GM19238 (cell line): ENCODE measurements around the gene FARP1.

ENCODE experiments used
- DNase-seq: peaks from one replicate; pipeline ENCODE4 v3.0.0; 2011; ENCODE audit warnings: low spot score; ENCODE audit not compliant: insufficient read length

The FARP1 gene

DNA sequence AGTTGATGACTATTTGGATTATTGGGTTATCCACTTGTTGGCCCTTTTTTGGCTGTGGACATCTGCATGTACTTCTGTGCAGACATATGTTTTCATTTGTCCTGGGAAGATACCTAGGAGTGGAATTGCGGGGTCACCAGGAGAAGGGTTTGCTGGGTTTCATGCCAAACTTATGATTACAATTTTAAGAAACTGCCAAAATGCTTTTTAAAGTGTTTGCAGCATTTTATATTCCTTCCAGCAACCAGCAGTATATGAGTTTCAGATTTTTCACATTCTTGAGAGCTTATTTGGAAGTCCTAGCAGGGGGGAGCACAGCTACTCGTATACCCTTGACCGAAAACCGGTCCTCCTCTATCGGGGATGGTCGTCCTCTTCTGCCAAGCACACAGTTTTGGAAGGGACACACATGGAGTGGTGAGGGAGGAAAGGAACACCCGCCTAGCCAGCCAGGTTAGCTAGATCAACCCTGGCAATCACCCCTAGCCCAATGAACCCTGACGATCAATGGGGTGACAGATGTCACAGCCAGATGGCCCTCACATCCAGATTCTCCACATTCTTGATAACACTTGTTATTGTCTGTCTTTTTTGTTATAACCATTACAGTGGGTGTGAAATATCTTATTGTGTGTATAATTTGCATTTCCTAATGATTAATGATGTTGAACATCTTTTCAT lies 60.9 kb downstream of the FARP1 start:
- no peak for DNase-seq

- no peak for DNase-seq
These were observed 61.7 kb downstream of the FARP1 start for GRCh38 chr13:98204546-98204945.

GRCh38 chr13:98206946-98207345 lies 64.1 kb downstream of the FARP1 start:
- DNase-seq: no peak

- no peak for DNase-seq
These were observed 64.5 kb downstream of the FARP1 start for GRCh38 chr13:98207416-98207815.

DNA sequence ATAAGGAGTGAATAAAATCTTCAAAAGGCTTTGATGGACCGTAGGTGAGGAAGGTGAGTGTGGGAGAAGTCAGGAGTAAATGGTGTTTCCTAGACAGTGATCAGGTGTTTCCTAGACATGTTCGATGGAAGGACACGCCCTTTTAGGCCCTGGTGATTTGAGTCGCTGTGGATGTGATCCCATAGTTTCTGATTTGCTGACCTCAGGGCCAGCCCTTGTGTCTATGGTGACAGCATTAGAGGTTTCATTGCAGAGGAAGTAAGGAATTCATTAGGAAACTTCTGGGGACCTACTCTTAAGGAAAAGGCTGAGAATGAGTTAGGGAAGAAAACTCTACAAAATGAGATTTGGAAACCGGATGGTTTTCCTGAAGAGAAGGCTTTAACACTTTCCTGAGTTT lies 65.7 kb downstream of the FARP1 start:
- no peak for DNase-seq

GRCh38 chr13:98212763-98213162 lies 69.9 kb downstream of the FARP1 start:
- DNase-seq: no peak

DNA sequence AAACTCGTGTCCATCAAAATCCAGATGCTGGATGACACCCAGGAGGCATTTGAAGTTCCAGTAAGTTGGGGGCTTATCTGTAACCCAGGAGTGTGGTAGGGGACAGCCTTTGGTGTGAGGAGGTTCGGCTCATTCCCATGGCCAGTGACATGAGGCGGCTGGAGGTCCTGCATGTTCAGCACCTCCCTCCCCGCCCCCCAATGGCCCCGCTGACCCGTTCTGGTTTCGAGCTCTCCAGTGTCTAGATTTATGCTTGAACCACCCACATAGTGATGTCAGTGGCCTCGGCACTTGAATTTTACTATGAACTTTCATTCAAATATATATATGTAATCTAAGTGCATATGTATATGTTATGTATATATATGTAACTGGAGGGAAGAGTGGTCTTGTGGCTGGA lies 70.5 kb downstream of the FARP1 start:
- DNase-seq: no peak

DNA sequence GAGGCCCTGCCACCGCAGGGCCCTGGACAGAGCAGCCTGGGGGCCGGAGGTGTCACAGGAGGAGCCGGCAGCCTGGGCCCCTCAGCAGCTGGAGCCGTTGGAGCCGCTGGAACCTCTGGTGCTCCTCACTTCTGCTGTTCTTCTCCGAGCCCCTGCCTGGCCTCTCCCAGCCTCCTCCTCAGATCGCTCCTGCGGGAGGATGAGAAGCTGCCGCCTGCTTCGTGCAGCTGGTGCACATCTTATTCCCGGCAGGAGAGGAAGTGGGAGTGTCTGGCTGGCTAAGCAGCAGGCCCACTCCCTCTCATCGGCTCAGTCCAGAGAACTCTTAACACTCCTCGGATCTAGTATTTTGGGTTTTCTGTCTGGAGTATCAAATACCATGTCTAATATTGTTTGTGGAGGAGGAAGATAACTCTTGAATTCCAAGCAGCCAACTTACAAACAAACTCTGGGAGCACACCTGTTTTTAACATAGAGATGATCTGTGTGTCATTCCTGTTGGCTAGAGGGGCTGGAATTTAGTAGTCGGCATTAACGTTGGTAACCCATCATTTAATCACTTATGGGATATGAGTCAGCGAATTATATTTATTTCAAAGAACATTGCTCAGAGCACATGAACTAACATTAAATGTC lies 71.2 kb downstream of the FARP1 start:
- DNase-seq: no peak

GRCh38 chr13:98214707-98215106 lies 71.8 kb downstream of the FARP1 start:
- no peak for DNase-seq

GRCh38 chr13:98215508-98215907 lies 72.6 kb downstream of the FARP1 start:
- no peak for DNase-seq

- DNase-seq: no peak
These were observed 73.3 kb downstream of the FARP1 start for GRCh38 chr13:98216135-98216565.

- no peak for DNase-seq
These were observed 73.9 kb downstream of the FARP1 start for GRCh38 chr13:98216711-98217285.

- DNase-seq: no peak
These were observed 74.7 kb downstream of the FARP1 start for GRCh38 chr13:98217597-98217996.

- DNase-seq: no peak
These were observed 76.8 kb downstream of the FARP1 start for GRCh38 chr13:98219685-98220084.

- DNase-seq: no peak
These were observed 77.4 kb downstream of the FARP1 start for GRCh38 chr13:98220271-98220791.

DNA sequence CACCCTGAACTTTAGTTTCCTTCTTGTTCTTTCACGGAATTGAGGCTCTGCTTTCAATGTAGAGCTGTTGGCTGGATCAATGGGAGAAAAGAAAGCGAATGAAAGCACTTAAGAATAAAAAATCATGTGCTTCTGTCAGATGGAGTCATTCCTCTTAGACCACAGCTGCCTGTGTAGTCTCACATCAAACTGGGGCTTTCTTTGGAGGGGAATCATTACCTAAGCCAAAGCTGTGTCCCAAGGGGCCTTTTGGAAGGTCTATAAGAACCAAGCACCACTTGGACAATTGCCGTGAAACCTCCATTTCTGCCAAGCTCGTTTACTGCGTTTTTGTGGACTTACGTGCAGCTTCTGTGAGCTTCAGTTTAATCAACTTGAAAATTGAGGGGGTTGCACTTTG lies 78.3 kb downstream of the FARP1 start:
- DNase-seq: no peak

DNA sequence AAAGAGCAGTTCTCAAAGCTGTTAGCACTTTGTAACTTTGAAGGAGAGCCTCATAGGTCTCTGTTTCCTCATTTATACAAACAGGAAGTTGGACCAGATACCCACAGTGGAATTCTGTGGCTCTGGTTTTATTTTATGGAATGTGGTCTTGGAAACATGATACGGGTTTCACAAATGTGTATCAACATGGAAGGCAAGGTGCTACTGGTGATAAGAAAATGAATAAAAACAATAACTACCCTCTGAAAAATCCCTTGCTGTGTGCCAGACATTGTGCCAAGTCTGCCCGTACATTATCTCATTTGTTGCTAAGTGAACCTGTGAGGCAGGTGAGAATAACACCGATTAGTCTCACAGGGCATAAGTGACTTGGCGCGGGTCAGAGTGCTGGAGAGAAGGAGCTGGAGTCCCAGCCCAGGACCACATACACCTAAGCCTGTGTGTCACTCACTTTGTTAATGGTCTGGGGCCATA lies 79.2 kb downstream of the FARP1 start:
- no peak for DNase-seq

DNA sequence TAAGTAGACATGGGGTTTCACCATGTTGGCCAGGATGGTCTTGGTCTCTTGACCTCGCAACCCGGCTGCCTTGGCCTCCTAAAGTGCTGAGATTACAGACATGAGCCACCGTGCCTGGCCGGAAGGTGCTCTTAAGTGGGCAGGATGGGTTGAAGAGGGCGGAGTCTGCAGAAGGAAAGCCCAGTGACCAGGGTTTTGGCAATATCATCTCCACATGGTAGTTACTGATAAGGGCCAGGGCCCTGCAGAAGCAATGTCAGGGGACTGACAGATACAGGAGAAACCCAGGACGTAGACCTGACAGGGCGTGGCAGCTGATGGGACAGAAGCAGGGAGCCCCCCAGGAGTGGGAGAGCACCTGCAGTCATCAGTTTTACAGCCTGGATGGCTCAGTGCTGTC lies 79.9 kb downstream of the FARP1 start:
- no peak for DNase-seq

DNA sequence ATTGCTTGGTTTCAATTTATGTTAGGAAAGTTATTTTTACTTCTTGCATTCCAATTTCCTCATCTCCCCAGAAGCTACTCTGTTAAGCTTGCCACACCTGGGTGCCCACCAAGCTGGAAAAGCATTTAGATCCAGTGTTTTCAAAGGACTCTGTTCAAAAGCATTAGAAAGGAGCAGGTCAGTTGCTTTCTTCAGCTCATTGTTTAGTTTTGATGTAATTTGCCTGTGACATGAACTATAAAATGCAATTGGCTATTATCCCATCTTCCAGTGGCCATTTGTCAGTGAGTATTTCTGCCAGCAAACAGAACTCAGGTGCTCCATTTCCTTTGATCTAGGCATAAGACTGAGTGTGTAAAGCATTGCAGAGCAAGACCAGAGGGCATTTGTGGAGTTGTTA lies 80.8 kb downstream of the FARP1 start:
- no peak for DNase-seq

- no peak for DNase-seq
These were observed 81.7 kb downstream of the FARP1 start for GRCh38 chr13:98224557-98224956.

DNA sequence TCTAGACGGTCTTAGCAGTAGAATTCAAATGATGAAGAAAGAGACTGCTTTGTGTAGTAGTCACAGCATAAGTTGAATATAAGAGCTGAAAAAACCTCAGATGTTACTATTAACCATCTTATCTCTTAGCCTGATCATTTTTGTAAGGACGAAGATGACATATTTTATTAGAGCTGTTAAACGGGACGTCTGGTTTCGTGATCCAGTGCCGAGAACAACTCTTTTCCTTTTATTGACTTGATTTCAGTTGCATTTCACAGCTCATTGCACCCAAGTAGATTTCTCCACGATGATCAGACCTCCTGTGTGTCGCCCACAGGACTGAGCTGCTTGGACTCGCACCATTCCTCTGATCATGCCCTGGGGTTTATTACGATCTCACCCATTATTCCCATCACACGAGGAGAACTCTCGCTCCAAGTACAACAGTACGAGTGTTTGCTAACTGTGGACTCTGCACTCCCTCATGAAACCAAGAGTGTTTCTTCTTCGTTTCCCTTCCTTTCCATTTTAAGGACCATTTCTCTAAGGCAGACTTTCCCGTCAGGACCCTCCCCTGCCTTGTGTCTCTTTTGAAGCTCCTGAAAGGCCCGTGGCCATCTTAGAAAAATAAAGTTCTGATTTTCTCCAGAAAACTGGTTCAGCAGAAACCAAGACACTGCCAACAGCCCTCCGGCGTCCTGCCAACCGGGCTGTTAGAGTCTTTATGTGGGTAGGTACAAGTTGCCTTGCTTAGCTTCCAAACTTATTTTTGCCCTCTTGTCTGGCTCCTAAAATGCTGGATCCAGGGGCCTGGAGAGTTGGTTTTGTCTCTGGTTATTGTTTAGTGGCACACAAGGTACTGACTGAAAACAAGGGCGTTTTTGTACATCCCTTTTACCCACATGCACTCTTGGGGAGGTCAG lies 82.4 kb downstream of the FARP1 start:
- no peak for DNase-seq

DNA sequence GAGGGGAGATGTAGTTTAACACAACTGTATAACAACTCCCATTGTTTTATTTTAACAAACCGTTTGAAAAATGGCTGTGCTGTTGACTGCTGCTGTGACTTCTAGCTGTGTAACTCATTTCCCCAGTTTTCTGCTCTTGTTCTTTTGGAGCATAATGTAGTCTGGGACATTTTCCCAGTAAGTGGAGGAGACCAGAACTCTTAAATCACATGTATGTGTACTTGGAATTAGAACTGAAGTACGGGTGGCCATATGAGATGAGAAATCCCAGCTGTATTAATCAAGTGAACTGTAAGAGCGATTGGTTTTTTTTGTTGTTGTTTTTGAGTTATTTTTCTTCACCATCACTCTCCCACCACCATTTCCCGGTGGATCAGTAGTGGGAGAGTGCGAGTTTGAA lies 83.6 kb downstream of the FARP1 start:
- DNase-seq: no peak
